Loucy (cell line): Measurements from ENCODE around the gene MYPN.

Experiments
- H2AFZ ChIP-seq: fragments of 200-600 bp; sonication (generic); 2 replicates; pipeline ENCODE4 v1.6.0; 2016; ENCODE audit warnings: antibody characterized with exemption, mild to moderate bottlenecking, low read length, moderate library complexity
- H3F3A ChIP-seq: fragments of 200-600 bp; 2 replicates; pipeline ENCODE4 v1.6.0; 2016; ENCODE audit warnings: antibody characterized with exemption, low read depth, mild to moderate bottlenecking
- H3K27me3 ChIP-seq: fragments of 200-600 bp; sonication (generic); 2 replicates; pipeline ENCODE4 v1.6.1; 2014; ENCODE audit warnings: low read length, mild to moderate bottlenecking; ENCODE audit not compliant: insufficient read depth, poor library complexity, severe bottlenecking
- H3K36me3 ChIP-seq: fragments of 200-600 bp; sonication (generic); 2 replicates; pipeline ENCODE4 v1.6.1; 2016; ENCODE audit warnings: low read length; ENCODE audit not compliant: insufficient read depth
- H3K4me1 ChIP-seq: fragments of 200-600 bp; sonication (generic); 2 replicates; pipeline ENCODE4 v1.5.1; 2014; ENCODE audit warnings: low read length, mild to moderate bottlenecking; ENCODE audit not compliant: insufficient read depth, poor library complexity, severe bottlenecking
- H3K4me2 ChIP-seq: fragments of 200-600 bp; sonication (generic); 2 replicates; pipeline ENCODE4 v1.6.0; 2014; ENCODE audit warnings: antibody characterized with exemption, low read length, low read depth, mild to moderate bottlenecking; ENCODE audit not compliant: poor library complexity, severe bottlenecking
- H3K4me3 ChIP-seq: fragments of 200-600 bp; sonication (generic); 2 replicates; pipeline ENCODE4 v1.5.1; 2014; ENCODE audit warnings: low read length, mild to moderate bottlenecking, mixed read lengths; ENCODE audit not compliant: poor library complexity, severe bottlenecking
- H3K79me2 ChIP-seq: fragments of 200-600 bp; sonication (generic); 2 replicates; pipeline ENCODE4 v1.6.1; 2014; ENCODE audit warnings: low read length; ENCODE audit not compliant: insufficient read depth
- H3K9ac ChIP-seq: fragments of 200-600 bp; sonication (generic); 2 replicates; pipeline ENCODE4 v1.6.0; 2014; ENCODE audit warnings: mild to moderate bottlenecking, low read depth, low read length, moderate library complexity; ENCODE audit not compliant: poor library complexity, severe bottlenecking
- H3K9me2 ChIP-seq: fragments of 200-600 bp; sonication (generic); replicated peaks from 2 replicates; pipeline ENCODE4 v1.6.1; 2016; ENCODE audit warnings: low read depth, low read length, mixed read lengths
- H3K9me3 ChIP-seq: fragments of 200-600 bp; sonication (generic); 2 replicates; pipeline ENCODE4 v1.6.1; 2014; ENCODE audit warnings: mild to moderate bottlenecking, antibody characterized with exemption, low read length, low read depth; ENCODE audit not compliant: insufficient read depth
- H4K20me1 ChIP-seq: fragments of 200-600 bp; sonication (generic); 2 replicates; pipeline ENCODE4 v1.6.0; 2014; ENCODE audit warnings: antibody characterized with exemption, low read length, mild to moderate bottlenecking; ENCODE audit not compliant: insufficient read depth, poor library complexity, severe bottlenecking
- EZH2phosphoT487 ChIP-seq: fragments of 200-600 bp; IDR thresholded peaks from 2 replicates; pipeline ENCODE4 v1.6.1; 2018; ENCODE audit warnings: antibody characterized with exemption, mild to moderate bottlenecking, moderate library complexity, borderline replicate concordance
- TF ChIP-seq, protein P1 (sequence below): fragments of 200-600 bp; sonication (generic); conservative IDR thresholded peaks from 2 replicates; pipeline ENCODE4 v1.5.1; 2014; ENCODE audit warnings: mild to moderate bottlenecking, antibody characterized with exemption, low read length

MYPN gene

DNA sequence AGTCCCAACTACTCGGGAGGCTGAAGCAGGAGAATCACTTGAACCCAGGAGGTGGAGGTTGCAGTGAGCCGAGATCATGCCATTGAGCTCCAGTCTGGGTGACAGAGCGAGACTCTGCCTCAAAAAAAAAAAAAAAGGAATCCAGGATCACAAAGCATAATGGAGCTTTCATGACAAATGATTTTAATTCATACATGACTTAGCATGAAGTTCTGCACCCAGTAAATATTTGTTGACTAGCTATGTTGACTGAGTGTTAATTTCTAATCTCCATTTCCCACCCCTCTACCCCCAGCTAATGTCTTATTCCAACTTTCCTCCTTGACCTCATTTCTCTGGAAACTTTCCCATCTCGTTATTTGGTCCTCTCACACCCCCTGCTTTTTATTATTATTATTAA, 69.3 kb downstream of the MYPN start:
- Histone ChIP-seq H3K27me3 (no peaks in the 10 kb centered on the region), H4K20me1 (no peaks in the 10 kb centered on the region), H3K4me3 (no peak overlapping the region), H3K9me3 (no peaks in the 10 kb centered on the region), H3K36me3 (no peaks in the 10 kb centered on the region), H3F3A (no peaks in the 10 kb centered on the region), H3K4me2 (no peak overlapping the region), H3K79me2 (no peaks in the 10 kb centered on the region), H3K4me1 (no peaks in the 10 kb centered on the region), H2AFZ (no peak overlapping the region), H3K9me2 (no peaks in the 10 kb centered on the region), H3K9ac (no peak overlapping the region)
- TF ChIP-seq EZH2phosphoT487 = no peak
- TF ChIP-seq, protein P1, sequence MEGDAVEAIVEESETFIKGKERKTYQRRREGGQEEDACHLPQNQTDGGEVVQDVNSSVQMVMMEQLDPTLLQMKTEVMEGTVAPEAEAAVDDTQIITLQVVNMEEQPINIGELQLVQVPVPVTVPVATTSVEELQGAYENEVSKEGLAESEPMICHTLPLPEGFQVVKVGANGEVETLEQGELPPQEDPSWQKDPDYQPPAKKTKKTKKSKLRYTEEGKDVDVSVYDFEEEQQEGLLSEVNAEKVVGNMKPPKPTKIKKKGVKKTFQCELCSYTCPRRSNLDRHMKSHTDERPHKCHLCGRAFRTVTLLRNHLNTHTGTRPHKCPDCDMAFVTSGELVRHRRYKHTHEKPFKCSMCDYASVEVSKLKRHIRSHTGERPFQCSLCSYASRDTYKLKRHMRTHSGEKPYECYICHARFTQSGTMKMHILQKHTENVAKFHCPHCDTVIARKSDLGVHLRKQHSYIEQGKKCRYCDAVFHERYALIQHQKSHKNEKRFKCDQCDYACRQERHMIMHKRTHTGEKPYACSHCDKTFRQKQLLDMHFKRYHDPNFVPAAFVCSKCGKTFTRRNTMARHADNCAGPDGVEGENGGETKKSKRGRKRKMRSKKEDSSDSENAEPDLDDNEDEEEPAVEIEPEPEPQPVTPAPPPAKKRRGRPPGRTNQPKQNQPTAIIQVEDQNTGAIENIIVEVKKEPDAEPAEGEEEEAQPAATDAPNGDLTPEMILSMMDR = no peak

DNA sequence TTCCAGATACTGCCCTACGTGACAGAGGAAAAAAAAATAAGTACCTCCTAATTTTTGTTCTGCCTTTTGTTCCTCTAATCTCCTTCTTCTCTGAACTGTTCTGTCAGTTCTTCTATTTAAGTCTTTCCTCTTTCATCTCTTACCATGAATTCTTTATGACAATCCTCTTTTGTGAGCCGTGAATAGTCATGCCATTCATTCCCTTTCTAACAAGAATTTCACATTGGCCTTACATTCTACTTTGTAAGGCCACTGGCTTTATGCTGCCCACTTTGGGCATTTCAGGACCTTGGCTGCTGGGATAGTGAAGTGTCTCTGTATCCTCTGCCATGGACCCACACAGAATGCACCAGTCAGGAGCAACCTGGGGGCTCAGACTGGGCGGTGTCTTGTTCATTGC, 69.7 kb downstream of the MYPN start:
- H3K9ac ChIP-seq = no peak overlapping the region
- no peak overlapping the region for H2AFZ ChIP-seq
- H3K36me3 ChIP-seq = no peaks in the 10 kb centered on the region
- TF ChIP-seq, protein P1 = no peak
- TF ChIP-seq EZH2phosphoT487 = no peak
- H4K20me1 ChIP-seq = no peaks in the 10 kb centered on the region
- H3K9me2 ChIP-seq = no peaks in the 10 kb centered on the region
- no peak overlapping the region for H3K4me2 ChIP-seq
- H3K9me3 ChIP-seq = no peaks in the 10 kb centered on the region
- no peaks in the 10 kb centered on the region for H3K4me1 ChIP-seq
- H3K79me2 ChIP-seq = no peaks in the 10 kb centered on the region
- no peaks in the 10 kb centered on the region for H3K27me3 ChIP-seq
- H3K4me3 ChIP-seq = no peak overlapping the region
- no peaks in the 10 kb centered on the region for H3F3A ChIP-seq

DNA sequence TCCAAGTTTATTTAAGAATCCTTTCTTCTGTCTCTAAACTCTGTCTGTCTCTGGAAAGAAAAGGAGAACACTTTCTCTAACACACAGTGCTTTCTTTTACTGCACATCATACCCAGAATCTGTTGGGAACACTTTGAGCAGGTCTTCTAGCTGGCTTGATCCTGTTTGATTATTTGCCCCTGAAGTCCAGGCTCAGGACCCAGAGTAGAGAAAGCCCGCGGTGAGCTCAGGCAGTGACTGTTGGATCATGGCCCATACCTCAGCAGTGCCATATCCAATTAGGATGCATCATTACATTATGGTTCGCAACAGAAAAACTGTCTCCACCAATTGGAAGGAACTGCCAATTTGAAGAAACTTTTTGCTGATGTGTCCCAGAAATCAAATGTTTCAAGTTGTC, 71.2 kb downstream of the MYPN start:
- Histone ChIP-seq H3F3A (no peaks in the 10 kb centered on the region), H3K9ac (no peak overlapping the region), H4K20me1 (no peaks in the 10 kb centered on the region), H3K27me3 (no peaks in the 10 kb centered on the region), H3K4me2 (no peak overlapping the region), H3K9me3 (no peaks in the 10 kb centered on the region), H3K36me3 (no peaks in the 10 kb centered on the region), H3K4me3 (no peak overlapping the region), H3K4me1 (no peaks in the 10 kb centered on the region), H2AFZ (no peak overlapping the region), H3K79me2 (no peaks in the 10 kb centered on the region), H3K9me2 (no peaks in the 10 kb centered on the region)
- no peak for TF ChIP-seq EZH2phosphoT487
- TF ChIP-seq, protein P1 = no peak
